HepG2 (cell line): ENCODE results near the gene RBMS2. TPM values are rescaled to one million over a fixed set of nuclear protein-coding genes. Genes with fewer than 3 reads are reported as not detected.

Source experiments
- BRD4 ChIP-seq: sonication (generic); formaldehyde crosslinking; IDR thresholded peaks from 2 replicates; pipeline ENCODE4 v1.4.0; 2020; ENCODE audit warnings: missing genetic modification reagents
- FOXA1 ChIP-seq, 2 experiments: fragments of 450-650 bp in 1 of 2; sonication (generic) in 1 of 2; formaldehyde crosslinking in 1 of 2; IDR thresholded peaks; 2 replicates each; pipeline versions ENCODE4 v1.4.0 to v1.6.1; 2016 to 2020; ENCODE audit warnings: missing genetic modification reagents in 1 of 2
- FOXK2 ChIP-seq: fragments of 450-650 bp; IDR thresholded peaks from 2 replicates; pipeline ENCODE4 v1.6.1; 2016
- GTF3A ChIP-seq: sonication (generic); formaldehyde crosslinking; conservative IDR thresholded peaks from 2 replicates; pipeline ENCODE4 v1.4.0; 2020; ENCODE audit warnings: mild to moderate bottlenecking, missing genetic modification reagents
- HHEX ChIP-seq: IDR thresholded peaks from 2 replicates; pipeline ENCODE4 v1.6.1; 2016; ENCODE audit warnings: control low read depth
- MEIS2 ChIP-seq: sonication (generic); formaldehyde crosslinking; IDR thresholded peaks from 2 replicates; pipeline ENCODE4 v1.9.0; 2021; ENCODE audit warnings: mild to moderate bottlenecking, missing genetic modification reagents
- NCOR1 ChIP-seq: fragments of 200-600 bp; sonication (generic); IDR thresholded peaks from 2 replicates; pipeline ENCODE4 v1.7.0; 2017; ENCODE audit warnings: antibody characterized with exemption, low read length, borderline replicate concordance
- NPAS2 ChIP-seq: sonication (generic); formaldehyde crosslinking; IDR thresholded peaks from 2 replicates; pipeline ENCODE4 v1.8.0; 2022; ENCODE audit warnings: mild to moderate bottlenecking, missing genetic modification reagents, borderline replicate concordance
- SETDB1 ChIP-seq: sonication (generic); formaldehyde crosslinking; IDR thresholded peaks from 2 replicates; pipeline ENCODE4 v1.5.1; 2020; ENCODE audit warnings: missing genetic modification reagents, mild to moderate bottlenecking, borderline replicate concordance
- SOX13 ChIP-seq, 3 experiments: fragments of 450-650 bp in 1 of 3; sonication (generic) in 1 of 3; formaldehyde crosslinking in 1 of 3; IDR thresholded peaks in 2 of 3; conservative IDR thresholded peaks in 1 of 3; 2 replicates each; pipeline versions ENCODE4 v1.5.0 to v1.6.1; 2016 to 2020; ENCODE audit warnings: antibody characterized with exemption in 1 of 3, mild to moderate bottlenecking in 1 of 3, missing compliant biosample characterization in 1 of 3, missing genetic modification reagents in 1 of 3, moderate library complexity in 1 of 3
- SOX6 ChIP-seq, 2 experiments: fragments of 450-650 bp in 1 of 2; sonication (generic) in 1 of 2; formaldehyde crosslinking in 1 of 2; IDR thresholded peaks; 2 replicates each; pipeline versions ENCODE4 v1.4.0 to v1.6.1; 2017 to 2020; ENCODE audit warnings: antibody characterized with exemption in 1 of 2, mild to moderate bottlenecking in 1 of 2, missing genetic modification reagents in 1 of 2
- SRSF9 ChIP-seq: fragments of 200-400 bp; formaldehyde crosslinking; IDR thresholded peaks from 2 replicates; pipeline ENCODE4 v1.6.1; 2018; ENCODE audit warnings: borderline replicate concordance, mild to moderate bottlenecking, low read depth, low read length; ENCODE audit not compliant: insufficient read depth, poor library complexity, severe bottlenecking
- TAF15 ChIP-seq: fragments of 200-400 bp; formaldehyde crosslinking; IDR thresholded peaks from one replicate; pipeline ENCODE4 v1.6.1; 2018; ENCODE audit warnings: mild to moderate bottlenecking, low read depth, low read length; ENCODE audit not compliant: poor library complexity, severe bottlenecking
- TBX3 ChIP-seq: fragments of 450-650 bp; IDR thresholded peaks from 2 replicates; pipeline ENCODE4 v1.6.1; 2017; ENCODE audit warnings: antibody characterized with exemption, mild to moderate bottlenecking, inconsistent platforms, borderline replicate concordance
- TGIF2 ChIP-seq: IDR thresholded peaks from 2 replicates; pipeline ENCODE4 v1.6.1; 2016; ENCODE audit warnings: control low read depth, missing compliant biosample characterization
- ZBTB42 ChIP-seq: sonication (generic); formaldehyde crosslinking; IDR thresholded peaks from 2 replicates; pipeline ENCODE4 v1.5.0; 2020; ENCODE audit warnings: mild to moderate bottlenecking, missing genetic modification reagents
- ZFAT ChIP-seq: sonication (generic); formaldehyde crosslinking; conservative IDR thresholded peaks from 2 replicates; pipeline ENCODE4 v1.8.1; 2023; ENCODE audit warnings: missing genetic modification reagents, inconsistent platforms
- ZNF143 ChIP-seq: sonication (generic); formaldehyde crosslinking; IDR thresholded peaks from 2 replicates; pipeline ENCODE4 v1.4.0; 2020; ENCODE audit warnings: missing genetic modification reagents
- ZNF430 ChIP-seq: sonication (generic); formaldehyde crosslinking; IDR thresholded peaks from 2 replicates; pipeline ENCODE4 v1.9.0; 2021; ENCODE audit warnings: mild to moderate bottlenecking, missing genetic modification reagents
- ZNF562 ChIP-seq: sonication (generic); formaldehyde crosslinking; IDR thresholded peaks from 2 replicates; pipeline ENCODE4 v1.8.0; 2022; ENCODE audit warnings: missing genetic modification reagents, borderline replicate concordance
- ZNF577 ChIP-seq: sonication (generic); formaldehyde crosslinking; IDR thresholded peaks from 2 replicates; pipeline ENCODE4 v1.4.0; 2020; ENCODE audit warnings: mild to moderate bottlenecking, low read depth, missing genetic modification reagents, borderline replicate concordance
- ZNF883 ChIP-seq: sonication (generic); formaldehyde crosslinking; IDR thresholded peaks from 2 replicates; pipeline ENCODE4 v1.5.1; 2020; ENCODE audit warnings: mild to moderate bottlenecking, missing genetic modification reagents; ENCODE audit errors: not compliant biosample characterization
- polyA plus RNA-seq, 8 experiments: library from polyadenylated mRNA; depleted of rRNA in 3 of 8; stranded (reverse) in 7 of 8; unstranded in 1 of 8; fragments of >200 nt; fragmentation: Illumina TruSeq in 4 of 8; extraction: Trizol in 4 of 8; gene quantifications; 2 replicates each; pipeline versions ENCODE4 v1.2.1 to v1.2.3, GENCODE V29; 2011 to 2016; ENCODE audit warnings: low read depth in 4 of 8, missing spikeins in 1 of 8, mixed read lengths in 1 of 8; ENCODE audit not compliant: insufficient read depth in 1 of 8
- total RNA-seq, 5 experiments: library from RNA; depleted of rRNA; stranded (reverse); fragments of >200 nt; fragmentation: Illumina TruSeq; extraction: Trizol; gene quantifications; 2 replicates each; pipeline ENCODE4 v1.2.3, GENCODE V29; 2016; ENCODE audit warnings: low read depth in 1 of 5
- TF ChIP-seq, protein P1 (sequence below): sonication (generic); formaldehyde crosslinking; IDR thresholded peaks from 2 replicates; pipeline ENCODE4; 2020; ENCODE audit warnings: missing genetic modification reagents, mild to moderate bottlenecking, borderline replicate concordance
- TF ChIP-seq, protein P2 (sequence below): sonication (generic); formaldehyde crosslinking; conservative IDR thresholded peaks from 2 replicates; pipeline ENCODE4 v1.8.0; 2022; ENCODE audit warnings: low read depth, missing genetic modification reagents

The RBMS2 gene
- total and polyA plus RNA-seq, 2 of the 13 experiments (the other 11 are each of a cell fraction or from before 2014, with no cell fraction given): 0.53 to 7.4 TPM

DNA sequence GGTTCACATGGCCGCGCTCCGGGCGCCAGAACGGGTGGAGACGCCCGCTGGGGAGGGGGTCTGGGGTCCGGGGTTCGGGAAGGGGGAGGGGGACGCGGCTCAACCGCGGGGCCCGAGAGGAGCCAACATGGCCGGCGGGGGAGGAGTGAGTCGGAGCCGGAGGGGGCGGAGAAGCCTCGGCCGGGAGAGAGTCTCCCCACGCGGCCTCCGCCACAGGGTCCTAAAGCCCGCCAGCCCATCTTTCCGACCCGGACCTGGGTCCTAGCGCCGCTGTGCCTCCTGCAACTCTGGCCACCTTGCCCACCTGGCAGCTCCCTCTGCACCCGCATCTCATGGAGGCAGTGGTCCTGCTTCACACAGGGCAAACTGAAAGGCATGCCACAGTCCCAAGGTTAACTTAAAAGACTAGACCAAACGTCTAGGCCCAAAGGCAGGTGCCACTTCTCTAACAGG, 108.6 kb downstream of the RBMS2 start, which contains the start of gene BAZ2A (continued):
- TF ChIP-seq SRSF9: no peak
- peak; percentile 65 for TF ChIP-seq ZNF883
- no peak for TF ChIP-seq FOXA1 (IDR thresholded peaks at IDR 0.05)
- 0 out of 2 replicates have a peak, but pooled peaks have one; percentile 20 for TF ChIP-seq FOXA1 (CRISPR knock-in tag; IDR thresholded peaks at IDR 0.05)
- peak; percentile 72; the same call in 1 of the 2 replicates for TF ChIP-seq MEIS2 (CRISPR knock-in tag)
- TF ChIP-seq GTF3A (CRISPR knock-in tag): no peak
- TF ChIP-seq ZNF143: no peak
- TF ChIP-seq ZNF562 (CRISPR knock-in tag): no peak
- no peak; the same call in 1 of the 2 replicates for TF ChIP-seq SOX13 (IDR thresholded peaks at IDR 0.05)
- TF ChIP-seq SOX13 (CRISPR knock-in tag; conservative IDR thresholded peaks at IDR 0.05 in 1 of 2, IDR thresholded peaks at IDR 0.05 in 1 of 2): 0 out of 4 replicates have a peak, but pooled peaks of 1 of the 2 experiments have one; percentile 42
- no peak for TF ChIP-seq SETDB1 (CRISPR knock-in tag)
- no peak for TF ChIP-seq NCOR1
- peak; percentile 74; the same call in 1 of the 2 replicates for TF ChIP-seq BRD4 (CRISPR knock-in tag)
- TF ChIP-seq, protein P1, sequence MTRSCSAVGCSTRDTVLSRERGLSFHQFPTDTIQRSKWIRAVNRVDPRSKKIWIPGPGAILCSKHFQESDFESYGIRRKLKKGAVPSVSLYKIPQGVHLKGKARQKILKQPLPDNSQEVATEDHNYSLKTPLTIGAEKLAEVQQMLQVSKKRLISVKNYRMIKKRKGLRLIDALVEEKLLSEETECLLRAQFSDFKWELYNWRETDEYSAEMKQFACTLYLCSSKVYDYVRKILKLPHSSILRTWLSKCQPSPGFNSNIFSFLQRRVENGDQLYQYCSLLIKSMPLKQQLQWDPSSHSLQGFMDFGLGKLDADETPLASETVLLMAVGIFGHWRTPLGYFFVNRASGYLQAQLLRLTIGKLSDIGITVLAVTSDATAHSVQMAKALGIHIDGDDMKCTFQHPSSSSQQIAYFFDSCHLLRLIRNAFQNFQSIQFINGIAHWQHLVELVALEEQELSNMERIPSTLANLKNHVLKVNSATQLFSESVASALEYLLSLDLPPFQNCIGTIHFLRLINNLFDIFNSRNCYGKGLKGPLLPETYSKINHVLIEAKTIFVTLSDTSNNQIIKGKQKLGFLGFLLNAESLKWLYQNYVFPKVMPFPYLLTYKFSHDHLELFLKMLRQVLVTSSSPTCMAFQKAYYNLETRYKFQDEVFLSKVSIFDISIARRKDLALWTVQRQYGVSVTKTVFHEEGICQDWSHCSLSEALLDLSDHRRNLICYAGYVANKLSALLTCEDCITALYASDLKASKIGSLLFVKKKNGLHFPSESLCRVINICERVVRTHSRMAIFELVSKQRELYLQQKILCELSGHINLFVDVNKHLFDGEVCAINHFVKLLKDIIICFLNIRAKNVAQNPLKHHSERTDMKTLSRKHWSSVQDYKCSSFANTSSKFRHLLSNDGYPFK (CRISPR knock-in tag): no peak
- TF ChIP-seq TAF15: no peak
- TF ChIP-seq ZBTB42: 0 out of 2 replicates have a peak, but pooled peaks have one; percentile 38
- no peak for TF ChIP-seq ZFAT (CRISPR knock-in tag)
- TF ChIP-seq HHEX (CRISPR knock-in tag): no peak
- no peak for TF ChIP-seq SOX6 (IDR thresholded peaks at IDR 0.05)
- TF ChIP-seq SOX6 (CRISPR knock-in tag; IDR thresholded peaks at IDR 0.05): peak; percentile 45
- TF ChIP-seq TBX3: no peak
- peak; percentile 74; the same call in 1 of the 2 replicates for TF ChIP-seq ZNF430 (CRISPR knock-in tag)
- TF ChIP-seq ZNF577 (CRISPR knock-in tag): no peak
- no peak for TF ChIP-seq NPAS2
- TF ChIP-seq, protein P2, sequence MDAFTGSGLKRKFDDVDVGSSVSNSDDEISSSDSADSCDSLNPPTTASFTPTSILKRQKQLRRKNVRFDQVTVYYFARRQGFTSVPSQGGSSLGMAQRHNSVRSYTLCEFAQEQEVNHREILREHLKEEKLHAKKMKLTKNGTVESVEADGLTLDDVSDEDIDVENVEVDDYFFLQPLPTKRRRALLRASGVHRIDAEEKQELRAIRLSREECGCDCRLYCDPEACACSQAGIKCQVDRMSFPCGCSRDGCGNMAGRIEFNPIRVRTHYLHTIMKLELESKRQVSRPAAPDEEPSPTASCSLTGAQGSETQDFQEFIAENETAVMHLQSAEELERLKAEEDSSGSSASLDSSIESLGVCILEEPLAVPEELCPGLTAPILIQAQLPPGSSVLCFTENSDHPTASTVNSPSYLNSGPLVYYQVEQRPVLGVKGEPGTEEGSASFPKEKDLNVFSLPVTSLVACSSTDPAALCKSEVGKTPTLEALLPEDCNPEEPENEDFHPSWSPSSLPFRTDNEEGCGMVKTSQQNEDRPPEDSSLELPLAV: no peak
- TF ChIP-seq FOXK2: no peak
- TF ChIP-seq TGIF2 (CRISPR knock-in tag): no peak
